Activated CD4-positive, alpha-beta T cell treated with anti-CD3 and anti-CD28 coated beads for 4 hours (primary cell): ENCODE results near the gene MAP3K14.

Experiments used
- DNase-seq, 2 donors: peaks; one replicate each; pipeline ENCODE4 v3.0.0-alpha.2; 2020

The MAP3K14 gene

DNA sequence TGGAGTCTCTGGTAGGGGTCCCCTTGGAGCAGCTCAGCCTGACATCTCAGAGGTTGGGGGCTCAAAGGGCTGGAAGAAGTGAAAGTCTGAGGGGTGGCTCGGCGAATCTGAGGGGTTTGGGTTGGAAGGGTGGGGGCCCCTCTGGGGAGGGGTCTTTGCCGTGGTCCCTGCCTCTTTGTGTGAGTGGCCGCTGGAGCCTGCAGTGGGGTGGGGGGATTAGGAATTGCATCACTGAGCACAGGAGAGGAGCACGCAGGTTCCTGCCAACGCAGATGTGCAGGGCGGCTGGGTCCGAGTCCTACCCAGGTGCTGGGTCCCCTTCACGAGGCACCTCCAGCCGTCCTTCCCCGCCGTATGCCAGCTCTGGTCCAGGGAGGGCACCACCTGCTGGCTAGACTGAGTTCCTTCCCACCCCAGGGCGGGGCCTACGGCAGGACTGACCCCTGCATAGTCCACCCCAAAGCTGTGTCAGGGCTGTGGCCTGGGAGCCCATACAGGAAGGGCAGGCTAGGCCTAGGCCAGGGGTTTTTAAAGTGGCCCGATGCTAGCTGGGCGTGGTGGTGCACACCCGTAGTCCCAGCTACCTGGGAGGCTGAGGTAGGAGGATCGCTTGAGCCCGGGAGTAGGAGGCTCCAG lies 85.2 kb downstream of the MAP3K14 start:
- no peak for DNase-seq

- no peak for DNase-seq
These were observed 85.9 kb downstream of the MAP3K14 start for GRCh38 chr17:45230787-45231480.

DNA sequence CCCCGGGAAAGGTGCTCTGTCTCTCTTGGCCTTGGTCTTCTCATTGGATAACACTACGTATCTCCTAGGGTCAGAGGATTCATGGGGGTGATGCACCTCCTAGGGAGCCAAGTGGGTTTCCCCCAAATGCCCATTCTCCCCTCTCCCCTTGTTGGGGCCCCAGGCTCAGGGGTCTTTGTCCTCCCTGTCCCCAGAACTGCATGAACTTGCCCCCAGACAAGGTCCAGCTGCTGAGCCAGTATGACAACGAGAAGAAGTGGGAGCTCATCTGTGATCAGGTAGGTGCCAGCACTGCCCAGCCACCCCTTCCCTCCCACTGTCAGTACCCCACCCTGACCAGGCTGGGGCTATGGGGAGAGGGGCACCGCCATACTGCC lies 86.4 kb downstream of the MAP3K14 start:
- DNase-seq: no peak

- peak in 1 of 2 donors; percentile 30 for DNase-seq
These were observed 87.0 kb downstream of the MAP3K14 start for GRCh38 chr17:45229681-45230409.

DNA sequence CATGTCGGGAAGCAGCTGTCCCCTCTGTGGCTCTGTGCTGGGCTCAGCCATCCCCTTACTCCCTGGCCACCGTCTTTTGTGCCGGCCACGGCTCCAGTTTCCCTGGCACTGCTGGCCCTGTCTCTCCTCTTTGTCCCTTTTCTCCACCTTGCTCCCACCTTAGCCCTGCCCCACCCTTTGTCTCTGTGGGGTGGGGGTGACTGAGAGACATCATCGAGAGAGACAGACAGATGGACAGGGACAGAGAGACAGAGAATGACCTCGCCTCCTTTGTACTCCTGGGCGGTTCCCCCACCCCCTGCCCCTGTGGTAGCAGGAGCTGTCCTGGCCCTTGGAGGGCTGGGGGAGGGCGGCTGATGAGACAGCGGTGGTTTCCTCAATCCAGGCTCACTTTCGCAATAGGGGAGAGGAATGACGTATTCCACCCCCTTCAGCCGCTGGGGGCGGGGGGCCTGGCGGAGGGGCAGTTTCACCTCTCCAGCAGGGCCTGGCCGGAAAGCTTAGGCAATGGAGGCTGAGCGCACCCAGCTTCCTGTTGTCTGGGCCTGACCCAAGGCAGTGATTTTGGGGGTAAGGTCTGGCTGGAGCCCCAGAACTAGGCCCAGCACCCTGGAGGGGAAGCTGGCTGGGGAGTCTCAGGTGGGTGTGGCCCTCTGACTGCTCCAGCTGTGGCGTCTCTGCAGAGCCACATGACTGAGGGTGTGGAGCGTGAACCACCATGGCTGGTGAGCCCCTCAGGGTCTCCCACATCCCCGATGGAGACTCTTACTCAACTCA lies 87.9 kb downstream of the MAP3K14 start:
- peak; percentile 80 to 81 for DNase-seq

- peak; percentile 44 to 47 for DNase-seq
These were observed 88.7 kb downstream of the MAP3K14 start for GRCh38 chr17:45227926-45228762.

GRCh38 chr17:45227101-45227925 lies 89.5 kb downstream of the MAP3K14 start:
- no peak for DNase-seq

GRCh38 chr17:45226576-45226975 lies 90.2 kb downstream of the MAP3K14 start:
- no peak for DNase-seq

DNA sequence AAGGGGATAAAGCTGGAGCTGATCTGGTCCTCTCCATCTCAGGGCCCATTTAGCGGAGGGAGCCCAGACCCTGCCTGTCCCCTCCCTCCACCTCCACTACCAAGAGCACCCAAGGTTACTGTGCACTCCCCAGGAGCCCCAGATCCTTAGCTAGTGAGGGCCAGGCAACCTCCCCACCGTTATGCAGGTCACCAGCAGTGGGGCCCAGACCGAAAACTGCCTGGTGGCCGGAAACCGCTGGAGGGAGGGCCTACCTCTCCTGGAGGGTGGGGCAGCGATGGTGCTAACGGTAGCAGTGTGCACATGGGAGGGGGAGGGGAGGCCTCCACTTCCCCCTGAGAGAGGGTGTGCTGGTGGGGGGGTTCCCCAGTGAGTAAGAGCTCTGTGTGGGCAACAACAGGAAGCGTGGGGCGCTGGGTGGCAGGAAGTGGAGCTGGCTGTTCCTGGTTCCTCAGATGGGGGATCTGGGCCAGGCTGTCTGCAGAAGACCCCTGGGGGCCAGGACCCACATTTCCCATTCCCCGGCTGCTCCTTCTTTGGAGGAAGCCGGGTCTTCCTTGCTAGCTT lies 90.8 kb downstream of the MAP3K14 start:
- peak; percentile 96 to 97 for DNase-seq

DNA sequence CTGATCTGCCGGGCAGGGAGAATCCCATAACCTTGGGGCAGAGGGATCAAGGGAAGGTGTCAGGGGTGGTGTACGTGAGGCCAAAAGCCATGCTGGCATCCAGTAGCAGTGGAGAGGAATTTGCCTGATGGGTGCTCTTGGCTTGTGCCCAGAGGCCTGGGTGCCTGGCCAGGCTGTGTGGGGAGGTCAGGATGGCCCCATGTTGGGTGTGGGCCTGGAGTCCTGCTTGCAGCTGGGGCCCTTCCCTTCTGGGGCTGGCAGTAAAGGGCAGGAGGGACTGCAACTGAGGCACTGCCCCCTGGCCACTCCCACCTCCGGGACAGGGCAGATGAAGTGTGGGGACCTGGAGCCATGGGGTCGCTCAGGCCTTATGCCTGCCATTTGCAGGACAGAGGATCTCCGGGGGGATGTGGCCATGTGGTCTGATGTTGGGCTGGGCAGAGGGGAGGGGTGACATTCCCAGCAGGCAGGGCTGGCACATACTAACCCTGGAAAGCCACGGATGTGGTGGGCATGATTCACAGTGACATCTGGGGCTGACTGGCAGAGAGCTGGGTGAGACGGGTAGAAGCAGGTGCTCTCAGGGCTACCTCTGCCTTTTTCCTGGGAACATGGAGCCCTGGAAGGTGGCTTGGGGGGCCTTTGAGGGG lies 91.6 kb downstream of the MAP3K14 start:
- peak; percentile 60 to 66 for DNase-seq

- no peak for DNase-seq
These were observed 92.2 kb downstream of the MAP3K14 start for GRCh38 chr17:45224671-45225050.

DNA sequence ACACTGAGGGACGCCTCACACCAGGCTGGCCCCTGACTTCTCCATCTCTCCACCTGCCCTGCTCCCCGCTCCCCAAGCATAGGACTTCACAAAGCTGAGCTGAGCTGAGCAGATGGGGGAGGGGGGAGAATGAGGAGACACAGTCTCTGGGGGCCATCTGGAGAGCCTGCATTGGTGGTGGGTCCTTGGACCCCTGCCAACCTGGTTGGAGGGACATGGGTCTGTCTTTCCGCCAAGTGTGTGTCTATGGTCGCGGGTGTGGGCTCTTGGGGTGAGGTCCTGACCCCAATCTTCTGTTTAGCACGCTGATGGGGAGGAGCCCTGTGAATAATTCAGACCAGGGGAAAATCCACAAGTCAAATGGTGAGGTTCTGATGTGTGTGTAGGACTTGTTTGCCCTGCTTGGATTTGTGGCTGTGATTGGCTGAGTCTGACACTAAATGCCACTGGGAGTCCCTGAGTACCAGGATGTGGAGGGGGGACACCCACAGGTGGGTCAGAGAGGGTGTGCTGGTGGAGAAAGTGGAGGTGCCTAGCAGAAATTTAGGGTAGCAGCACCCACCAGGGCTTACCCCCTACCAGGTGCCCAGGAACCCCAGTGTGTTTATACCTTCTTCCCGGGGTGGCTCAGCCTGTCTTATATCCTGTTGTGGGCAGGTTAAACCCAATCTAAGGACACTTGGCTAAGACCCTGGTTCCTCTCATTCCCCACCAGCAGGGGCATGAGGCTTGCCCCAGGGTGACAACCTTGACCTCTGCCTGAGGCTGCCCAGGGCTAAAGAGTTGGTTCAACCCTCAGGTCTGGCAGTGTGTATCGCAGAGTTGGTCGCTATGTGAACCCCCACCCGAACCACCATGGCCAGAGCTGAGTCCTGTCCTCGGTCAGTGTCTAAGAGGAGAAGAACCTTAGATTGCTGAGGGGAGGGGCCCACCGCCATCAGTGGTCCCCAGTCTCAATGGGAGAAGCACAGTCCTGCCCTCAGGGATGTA lies 93.0 kb downstream of the MAP3K14 start:
- DNase-seq: peak; percentile 53 to 58

GRCh38 chr17:45222996-45223538 lies 93.8 kb downstream of the MAP3K14 start:
- DNase-seq: no peak

DNA sequence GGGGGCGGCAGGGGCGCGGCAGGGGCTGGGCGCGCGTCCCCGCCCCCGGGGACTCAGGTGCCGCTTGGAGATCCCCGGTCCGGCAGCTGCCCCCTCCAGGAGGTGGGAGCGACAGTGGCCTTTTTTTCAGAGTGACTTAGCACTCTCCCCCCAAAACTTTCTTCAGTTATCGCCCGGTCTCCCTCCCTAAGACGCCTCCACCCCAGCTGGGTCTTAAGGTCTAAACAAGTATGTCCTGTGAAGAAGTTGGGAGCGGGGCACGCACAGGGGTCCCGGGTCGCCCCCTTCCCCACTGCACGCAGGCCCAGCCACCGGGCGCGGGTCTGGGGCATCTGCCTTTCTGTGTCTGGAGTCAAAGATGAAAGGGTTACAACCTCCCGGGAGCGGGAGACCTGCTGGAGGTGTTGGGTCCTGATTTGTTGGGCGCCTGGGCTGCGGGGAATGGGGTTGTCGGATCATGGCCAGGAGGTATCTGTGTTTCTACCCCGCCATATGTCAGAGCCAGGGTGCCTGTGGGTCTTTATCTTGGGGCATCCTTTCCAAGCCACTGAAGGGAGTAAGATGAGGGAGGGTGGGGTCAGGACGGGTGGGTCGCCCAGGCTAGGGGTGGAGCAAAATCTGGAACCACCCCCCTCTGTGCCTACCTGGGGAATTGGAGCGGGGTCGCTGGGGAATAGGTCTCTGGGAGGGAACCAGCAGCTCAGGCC lies 94.4 kb downstream of the MAP3K14 start:
- peak; percentile 56 to 66 for DNase-seq

GRCh38 chr17:45222014-45222288 lies 94.9 kb downstream of the MAP3K14 start:
- no peak for DNase-seq

GRCh38 chr17:45221081-45222013 lies 95.5 kb downstream of the MAP3K14 start, which contains the start of gene FMNL1:
Gene FMNL1 (plus strand): TSS chr17:45221885. CDS start chr17:45222125, 240 bp downstream.
- peak; percentile 38 to 55 for DNase-seq

DNA sequence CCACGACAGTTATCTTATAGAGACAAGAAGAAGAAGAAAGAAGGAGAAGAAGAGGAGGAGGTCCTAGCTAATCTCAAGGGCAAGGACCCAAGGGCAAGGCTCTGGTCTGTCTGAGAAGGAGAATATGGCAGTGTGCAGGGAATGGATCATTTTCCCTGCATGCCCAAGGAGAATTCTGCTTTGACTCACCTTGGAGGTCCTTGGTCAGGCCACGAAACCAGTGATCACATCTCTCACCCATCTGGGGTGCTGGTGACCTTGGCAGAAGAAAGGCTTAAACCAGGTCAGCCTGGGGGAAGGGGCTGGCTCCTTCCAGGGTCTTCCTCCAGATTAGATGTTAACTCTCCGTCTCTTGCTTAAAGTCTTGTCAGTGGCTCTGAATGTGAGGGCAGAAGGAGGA lies 96.7 kb downstream of the MAP3K14 start:
- no peak for DNase-seq
